Right atrium auricular region (tissue), 2 donors: ENCODE data around the gene CRACDL. TPM values are rescaled to one million over a fixed set of nuclear protein-coding genes. Genes with fewer than 3 reads are reported as not detected.

ENCODE experiments used
- DNase-seq: peaks from one replicate; pipeline ENCODE4 v3.0.0-alpha.2; 2019; ENCODE audit warnings: low spot score
- H3K27ac ChIP-seq, 2 donors: fragments of 200-600 bp; sonication (generic); 1 replicate in 1 of 2; 2 replicates in 1 of 2; pipeline ENCODE4 v1.5.1; 2016 to 2019
- H3K27me3 ChIP-seq, 2 donors: fragments of 200-600 bp; sonication (generic); one replicate each; pipeline versions ENCODE4 v1.5.1 to v1.6.0; 2017 to 2019
- H3K36me3 ChIP-seq: fragments of 200-600 bp; sonication (generic); one replicate; pipeline ENCODE4 v1.5.1; 2016
- H3K4me1 ChIP-seq, 2 donors: fragments of 200-600 bp; sonication (generic); one replicate each; pipeline versions ENCODE4 v1.5.1 to v1.6.0; 2017 to 2019
- H3K4me3 ChIP-seq, 2 donors: fragments of 200-600 bp; sonication (generic); 1 replicate in 1 of 2; 2 replicates in 1 of 2; pipeline ENCODE4 v1.5.1; 2017 to 2019; ENCODE audit warnings: mild to moderate bottlenecking in 1 of 2, moderate library complexity in 1 of 2
- H3K9me3 ChIP-seq, 2 donors: fragments of 200-600 bp; sonication (generic); one replicate each; pipeline ENCODE4 v1.5.1; 2019
- total RNA-seq, 2 donors: library from RNA; depleted of rRNA; stranded (reverse); fragments of >200 nt; gene quantifications; one replicate each; pipeline ENCODE4 v1.1.0, GENCODE V29; 2016
- TF ChIP-seq, protein P1 (sequence below), 2 donors: fragments of 200-600 bp; sonication (generic); IDR thresholded peaks; one replicate each; pipeline ENCODE4 v1.5.1; 2019; ENCODE audit warnings: antibody characterized with exemption in 2 of 2

The CRACDL gene
- total RNA-seq, 2 donors from 2014 or later: 5.3 to 7.4 TPM

DNA sequence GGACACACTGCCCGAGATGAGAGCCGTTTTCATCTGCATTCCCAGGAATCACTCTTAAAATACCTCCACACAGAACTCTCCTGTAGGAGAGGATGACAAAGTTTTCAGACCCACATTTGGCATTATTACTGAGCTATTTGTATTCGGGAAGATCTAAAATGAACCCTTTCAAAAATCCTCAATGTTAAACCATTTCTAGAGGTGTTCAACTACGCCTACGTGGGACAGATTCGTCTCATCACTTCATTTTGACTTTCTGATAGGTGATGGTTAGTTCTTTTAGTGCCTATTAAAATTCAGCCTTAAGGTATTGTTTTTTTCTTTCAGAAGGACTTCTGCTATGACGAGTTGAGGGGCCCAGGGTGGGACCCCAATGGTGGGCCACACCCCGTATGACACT is 133.7 kb downstream of the CRACDL start:
- Histone ChIP-seq H3K9me3 (no peaks in the 10 kb centered on the region), H3K27ac (no peak overlapping the region), H3K27me3 (no peaks in the 10 kb centered on the region), H3K4me1 (peaks cover 0 to 46% of the 10 kb centered on the region in 2 donors), H3K36me3 (no peaks in the 10 kb centered on the region), H3K4me3 (no peak overlapping the region)
- DNase-seq: no peak
- TF ChIP-seq, protein P1, sequence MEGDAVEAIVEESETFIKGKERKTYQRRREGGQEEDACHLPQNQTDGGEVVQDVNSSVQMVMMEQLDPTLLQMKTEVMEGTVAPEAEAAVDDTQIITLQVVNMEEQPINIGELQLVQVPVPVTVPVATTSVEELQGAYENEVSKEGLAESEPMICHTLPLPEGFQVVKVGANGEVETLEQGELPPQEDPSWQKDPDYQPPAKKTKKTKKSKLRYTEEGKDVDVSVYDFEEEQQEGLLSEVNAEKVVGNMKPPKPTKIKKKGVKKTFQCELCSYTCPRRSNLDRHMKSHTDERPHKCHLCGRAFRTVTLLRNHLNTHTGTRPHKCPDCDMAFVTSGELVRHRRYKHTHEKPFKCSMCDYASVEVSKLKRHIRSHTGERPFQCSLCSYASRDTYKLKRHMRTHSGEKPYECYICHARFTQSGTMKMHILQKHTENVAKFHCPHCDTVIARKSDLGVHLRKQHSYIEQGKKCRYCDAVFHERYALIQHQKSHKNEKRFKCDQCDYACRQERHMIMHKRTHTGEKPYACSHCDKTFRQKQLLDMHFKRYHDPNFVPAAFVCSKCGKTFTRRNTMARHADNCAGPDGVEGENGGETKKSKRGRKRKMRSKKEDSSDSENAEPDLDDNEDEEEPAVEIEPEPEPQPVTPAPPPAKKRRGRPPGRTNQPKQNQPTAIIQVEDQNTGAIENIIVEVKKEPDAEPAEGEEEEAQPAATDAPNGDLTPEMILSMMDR (IDR thresholded peaks at IDR 0.05): no peak

DNA sequence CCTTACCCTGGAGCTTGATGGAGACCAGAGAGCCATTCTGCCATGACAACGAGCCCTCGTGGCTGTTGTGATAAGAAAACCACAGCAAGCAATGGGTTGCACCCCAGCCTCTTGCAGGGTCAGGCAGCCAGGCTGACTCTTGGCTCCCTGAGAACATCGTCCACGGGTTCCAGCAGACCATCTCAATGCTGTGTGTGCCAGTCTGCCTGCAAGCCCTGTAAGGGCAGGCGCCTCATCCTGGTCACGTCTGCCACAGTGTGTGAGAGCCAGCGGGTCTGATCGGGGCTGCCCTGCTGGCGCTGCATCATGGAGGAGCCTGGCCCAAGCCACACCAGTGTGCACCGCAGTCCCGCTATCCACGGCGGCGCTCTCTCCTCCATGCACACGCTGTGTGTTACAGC is 134.1 kb downstream of the CRACDL start:
- Histone ChIP-seq H3K27ac (no peak overlapping the region), H3K9me3 (no peaks in the 10 kb centered on the region), H3K4me3 (no peak overlapping the region), H3K4me1 (peaks cover 0 to 42% of the 10 kb centered on the region in 2 donors), H3K36me3 (peaks cover 3% of the 10 kb centered on the region), H3K27me3 (no peaks in the 10 kb centered on the region)
- TF ChIP-seq, protein P1 (IDR thresholded peaks at IDR 0.05): no peak
- no peak for DNase-seq

GRCh38 chr2:98801286-98801685 is 134.7 kb downstream of the CRACDL start:
- no peak for DNase-seq
- Histone ChIP-seq H3K27ac (no peak overlapping the region), H3K4me1 (peaks cover 0 to 35% of the 10 kb centered on the region in 2 donors), H3K9me3 (no peaks in the 10 kb centered on the region), H3K27me3 (no peaks in the 10 kb centered on the region), H3K4me3 (no peak overlapping the region), H3K36me3 (peaks cover 6% of the 10 kb centered on the region)
- TF ChIP-seq, protein P1 (IDR thresholded peaks at IDR 0.05): no peak

DNA sequence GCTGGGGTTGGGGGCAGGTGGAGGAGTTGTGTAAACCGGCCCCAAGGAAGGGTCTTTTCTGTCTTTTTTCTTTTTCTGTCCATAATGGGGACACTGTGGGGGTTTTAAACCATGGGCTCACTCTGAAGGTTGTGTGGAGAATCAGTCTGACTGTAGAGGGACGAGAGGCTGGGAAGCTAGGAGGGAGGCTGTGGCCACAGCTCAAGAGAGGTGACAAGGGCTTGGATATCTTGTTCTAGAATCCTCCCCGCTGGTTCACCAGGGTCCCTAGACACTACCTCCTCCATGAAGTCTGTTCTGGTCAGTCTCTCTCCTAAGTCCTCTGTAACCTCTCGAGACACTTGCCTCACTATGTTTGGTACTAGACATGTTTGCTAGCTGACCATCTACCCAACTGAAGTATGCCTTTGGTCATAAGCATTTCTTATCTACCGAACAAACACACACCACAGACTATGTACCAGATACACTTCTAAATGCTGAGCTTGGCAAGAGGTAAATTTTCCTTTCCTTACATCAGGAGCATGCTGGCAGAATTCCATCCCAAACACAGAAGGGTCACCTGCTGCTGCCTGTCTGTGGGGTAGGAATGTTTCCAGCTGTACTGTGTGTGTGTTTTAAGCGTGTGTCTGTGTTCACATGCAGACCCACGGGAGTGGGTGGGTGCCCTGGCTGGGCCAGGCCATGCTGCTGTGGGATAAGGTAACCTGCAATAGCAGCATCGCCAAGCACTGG is 135.5 kb downstream of the CRACDL start:
- Histone ChIP-seq H3K27ac (no peak overlapping the region), H3K27me3 (no peaks in the 10 kb centered on the region), H3K4me3 (no peak overlapping the region), H3K4me1 (peaks cover 0 to 27% of the 10 kb centered on the region in 2 donors), H3K9me3 (no peaks in the 10 kb centered on the region), H3K36me3 (peaks cover 6% of the 10 kb centered on the region)
- TF ChIP-seq, protein P1 (IDR thresholded peaks at IDR 0.05): no peak
- no peak for DNase-seq

- Histone ChIP-seq H3K4me1 (peaks cover 0 to 21% of the 10 kb centered on the region in 2 donors), H3K4me3 (no peak overlapping the region), H3K9me3 (no peaks in the 10 kb centered on the region), H3K27ac (peak overlapping the region; percentile 4 to 51), H3K36me3 (peaks cover 8% of the 10 kb centered on the region), H3K27me3 (no peaks in the 10 kb centered on the region)
- no peak for DNase-seq
- TF ChIP-seq, protein P1 (IDR thresholded peaks at IDR 0.05): no peak
Measured at GRCh38 chr2:98799375-98800329, 136.4 kb downstream of the CRACDL start.
